Fibroblast of lung (primary cell): ENCODE data around the gene JDP2.

Source experiments
- CTCF ChIP-seq, 2 donors: IDR thresholded peaks in 1 of 2; conservative IDR thresholded peaks in 1 of 2; 1 replicate in 1 of 2; 2 replicates in 1 of 2; pipeline ENCODE4 v1.5.1; 2011 to 2012; ENCODE audit warnings: low read length in 2 of 2, control low read depth in 1 of 2, inconsistent platforms in 1 of 2, low read depth in 1 of 2, mild to moderate bottlenecking in 1 of 2
- EZH2 ChIP-seq: IDR thresholded peaks from 2 replicates; pipeline ENCODE4 v1.5.1; 2012; ENCODE audit warnings: low read length, control low read depth, mild to moderate bottlenecking; ENCODE audit errors: missing control alignments

- TF ChIP-seq CTCF (conservative IDR thresholded peaks at IDR 0.05 in 1 of 2, IDR thresholded peaks at IDR 0.05 in 1 of 2; ENCODE audit: low read depth in 1 of 2, low read length in 2 of 2), result no peak
- no peak for TF ChIP-seq EZH2
Observed at GRCh38 chr14:75511201-75511600, 83.4 kb downstream of the JDP2 start.
